HFFc6 (cell line): ENCODE data around the gene ARL8B. TPM values are rescaled to one million over a fixed set of nuclear protein-coding genes. Genes with fewer than 3 reads are reported as not detected.

ENCODE experiments used
- DNase-seq: peaks from one replicate; pipeline ENCODE4 v3.0.0-alpha.2; 2018
- H3K27ac Mint-ChIP-seq: 2 replicates; pipeline ENCODE4 v1.8.0; 2020; ENCODE audit warnings: mild to moderate bottlenecking, mixed read lengths
- H3K27me3 Mint-ChIP-seq: 2 replicates; pipeline ENCODE4 v1.8.0; 2021; ENCODE audit warnings: mild to moderate bottlenecking, moderate library complexity, mixed read lengths; ENCODE audit not compliant: insufficient read depth
- H3K36me3 Mint-ChIP-seq: 2 replicates; pipeline ENCODE4 v1.8.0; 2021; ENCODE audit warnings: low read depth, mixed read lengths
- H3K4me1 Mint-ChIP-seq: 2 replicates; pipeline ENCODE4 v1.8.0; 2020; ENCODE audit warnings: low read depth, mixed read lengths
- H3K4me3 Mint-ChIP-seq: 2 replicates; pipeline ENCODE4 v1.8.0; 2020; ENCODE audit warnings: mild to moderate bottlenecking, moderate library complexity, mixed read lengths
- H3K9me3 Mint-ChIP-seq: 2 replicates; pipeline ENCODE4 v1.8.0; 2020; ENCODE audit warnings: mild to moderate bottlenecking, mixed read lengths
- total RNA-seq, 6 experiments: library from RNA; stranded (reverse); fragmentation: NEBNext Ultra II Directional; extraction: Animal tissue kit (Norgen Biotek cat#: 25700); gene quantifications; 2 replicates in 1 of 6; 3 replicates in 5 of 6; pipeline ENCODE4 v1.2.3, GENCODE V29; 2021
- TF ChIP-seq, protein P1 (sequence below): fragments of 200-600 bp; sonication (generic); IDR thresholded peaks from 2 replicates; pipeline ENCODE4 v1.5.0; 2021; ENCODE audit warnings: antibody characterized with exemption, mild to moderate bottlenecking

The ARL8B gene
- total RNA-seq, 6 experiments from 2014 or later, result 48.9 to 64.7 (median 53.7) TPM

DNA sequence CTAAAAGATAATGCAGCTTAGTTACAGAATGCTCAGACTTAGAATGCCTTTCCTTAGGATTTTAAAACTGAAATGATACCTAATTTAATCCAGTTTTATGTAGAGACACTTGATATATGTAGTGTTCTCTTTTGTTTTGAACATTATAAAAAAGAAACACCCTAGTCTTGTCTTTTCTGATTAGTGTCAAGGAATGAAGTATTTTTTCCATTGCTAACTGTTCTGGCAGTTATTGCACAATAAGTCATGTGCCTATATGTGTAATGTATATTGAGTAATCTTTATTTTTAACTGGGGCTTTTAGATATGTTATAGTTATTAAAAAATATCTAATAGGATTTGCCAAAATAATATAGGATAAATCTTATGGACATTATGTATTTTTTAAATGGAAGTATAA lies 4.5 kb downstream of the ARL8B start:
- no peak overlapping the region; the same call in 1 of the 2 replicates for H3K27ac Mint-ChIP-seq
- no peak overlapping the region for H3K4me3 Mint-ChIP-seq
- TF ChIP-seq, protein P1, sequence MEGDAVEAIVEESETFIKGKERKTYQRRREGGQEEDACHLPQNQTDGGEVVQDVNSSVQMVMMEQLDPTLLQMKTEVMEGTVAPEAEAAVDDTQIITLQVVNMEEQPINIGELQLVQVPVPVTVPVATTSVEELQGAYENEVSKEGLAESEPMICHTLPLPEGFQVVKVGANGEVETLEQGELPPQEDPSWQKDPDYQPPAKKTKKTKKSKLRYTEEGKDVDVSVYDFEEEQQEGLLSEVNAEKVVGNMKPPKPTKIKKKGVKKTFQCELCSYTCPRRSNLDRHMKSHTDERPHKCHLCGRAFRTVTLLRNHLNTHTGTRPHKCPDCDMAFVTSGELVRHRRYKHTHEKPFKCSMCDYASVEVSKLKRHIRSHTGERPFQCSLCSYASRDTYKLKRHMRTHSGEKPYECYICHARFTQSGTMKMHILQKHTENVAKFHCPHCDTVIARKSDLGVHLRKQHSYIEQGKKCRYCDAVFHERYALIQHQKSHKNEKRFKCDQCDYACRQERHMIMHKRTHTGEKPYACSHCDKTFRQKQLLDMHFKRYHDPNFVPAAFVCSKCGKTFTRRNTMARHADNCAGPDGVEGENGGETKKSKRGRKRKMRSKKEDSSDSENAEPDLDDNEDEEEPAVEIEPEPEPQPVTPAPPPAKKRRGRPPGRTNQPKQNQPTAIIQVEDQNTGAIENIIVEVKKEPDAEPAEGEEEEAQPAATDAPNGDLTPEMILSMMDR, result no peak
- H3K9me3 Mint-ChIP-seq, result no peaks in the 10 kb centered on the region
- no peaks in the 10 kb centered on the region for H3K36me3 Mint-ChIP-seq
- no peaks in the 10 kb centered on the region; the same call in 1 of the 2 replicates for H3K27me3 Mint-ChIP-seq
- DNase-seq, result peak; percentile 13
- H3K4me1 Mint-ChIP-seq, result peaks cover 38% of the 10 kb centered on the region

DNA sequence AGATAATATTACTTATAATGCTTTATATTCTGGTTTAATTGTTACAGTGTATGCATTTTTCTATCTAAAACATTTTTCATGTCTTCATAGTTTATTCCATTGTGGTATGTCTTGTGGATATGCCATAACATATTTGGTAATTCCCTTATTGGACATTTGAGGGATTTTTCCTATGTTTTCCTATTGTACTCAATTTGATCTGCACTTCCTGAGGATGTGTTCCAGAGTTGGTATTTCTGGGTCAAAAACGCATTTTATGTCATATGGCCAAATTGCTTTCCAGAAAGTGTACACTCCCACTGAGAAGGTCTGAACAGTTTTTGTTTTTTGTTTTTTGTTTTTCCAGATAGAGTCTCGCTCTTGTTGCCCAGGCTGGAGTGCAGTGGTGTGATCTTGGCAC lies 6.8 kb downstream of the ARL8B start:
- no peaks in the 10 kb centered on the region; the same call in 1 of the 2 replicates for H3K36me3 Mint-ChIP-seq
- TF ChIP-seq, protein P1, result no peak
- no peak for DNase-seq
- H3K4me3 Mint-ChIP-seq, result no peak overlapping the region
- no peaks in the 10 kb centered on the region for H3K9me3 Mint-ChIP-seq
- H3K4me1 Mint-ChIP-seq, result peaks cover 37% of the 10 kb centered on the region
- no peaks in the 10 kb centered on the region; the same call in 1 of the 2 replicates for H3K27me3 Mint-ChIP-seq
- no peak overlapping the region for H3K27ac Mint-ChIP-seq

- Mint-ChIP-seq H3K27ac (peak overlapping the region; percentile 26; the same call in 1 of the 2 replicates), H3K4me3 (no peak overlapping the region), H3K9me3 (no peaks in the 10 kb centered on the region), H3K27me3 (no peaks in the 10 kb centered on the region; the same call in 1 of the 2 replicates), H3K4me1 (peaks cover 38% of the 10 kb centered on the region), H3K36me3 (no peaks in the 10 kb centered on the region; the same call in 1 of the 2 replicates)
- DNase-seq, result no peak
- TF ChIP-seq, protein P1, result no peak
Observed at GRCh38 chr3:5133239-5134018, 11.3 kb downstream of the ARL8B start.

DNA sequence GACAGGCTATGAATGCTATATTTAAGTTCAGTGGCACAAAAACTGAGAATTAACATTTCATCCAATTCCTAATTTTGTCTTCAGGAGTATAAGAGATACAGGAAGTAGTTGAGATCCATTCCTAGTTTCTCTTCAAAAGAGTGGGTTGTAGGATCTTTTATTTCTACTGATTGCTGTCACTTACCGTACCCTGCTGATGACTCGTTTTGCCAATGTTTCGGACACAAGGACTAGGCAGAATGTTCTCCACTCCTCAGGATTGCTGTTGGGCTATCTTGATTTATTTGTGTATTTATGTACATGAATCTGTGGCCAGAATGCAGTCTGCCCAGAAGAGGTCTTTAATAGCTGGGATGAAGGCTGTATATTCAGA lies 11.9 kb downstream of the ARL8B start:
- Mint-ChIP-seq H3K27ac (peak overlapping the region; percentile 8), H3K36me3 (no peaks in the 10 kb centered on the region; the same call in 1 of the 2 replicates), H3K27me3 (no peaks in the 10 kb centered on the region; the same call in 1 of the 2 replicates), H3K4me3 (no peak overlapping the region), H3K4me1 (peaks cover 44% of the 10 kb centered on the region), H3K9me3 (no peaks in the 10 kb centered on the region)
- TF ChIP-seq, protein P1, result no peak
- no peak for DNase-seq

- Mint-ChIP-seq H3K4me1 (peaks cover 49% of the 10 kb centered on the region), H3K4me3 (no peak overlapping the region), H3K9me3 (no peaks in the 10 kb centered on the region), H3K27me3 (no peaks in the 10 kb centered on the region; the same call in 1 of the 2 replicates), H3K36me3 (no peaks in the 10 kb centered on the region; the same call in 1 of the 2 replicates), H3K27ac (peak overlapping the region; percentile 8; the same call in 1 of the 2 replicates)
- TF ChIP-seq, protein P1, result no peak
- no peak for DNase-seq
Observed at GRCh38 chr3:5134499-5134898, 12.4 kb downstream of the ARL8B start.
